Fibroblast of pulmonary artery (primary cell): ENCODE data around the gene MAP7.
A peak's percentile ranks its signal among the peaks of the same experiment; 100 is the strongest.
"Not testable (repeated sequence)": the region's sequence is repeated elsewhere in the genome, so short reads cannot be mapped to it uniquely, and the experiment has no call there.

Experiments used
- DNase-seq: peaks from one replicate; pipeline ENCODE4 v3.0.0-alpha.2; 2010; ENCODE audit warnings: low read depth
- H3K4me3 ChIP-seq: replicated peaks from 2 replicates; pipeline ENCODE4 v1.5.1; 2011; ENCODE audit warnings: low read depth, mild to moderate bottlenecking, control low read depth, low read length, moderate library complexity
- TF ChIP-seq, protein P1 (sequence below): IDR thresholded peaks from 2 replicates; pipeline ENCODE4 v1.5.1; 2011; ENCODE audit warnings: mild to moderate bottlenecking, control low read depth, low read length, inconsistent platforms; ENCODE audit errors: missing control alignments

The MAP7 gene

GRCh38 chr6:136382676-136383252 lies 167.5 kb downstream of the MAP7 start:
- TF ChIP-seq, protein P1, sequence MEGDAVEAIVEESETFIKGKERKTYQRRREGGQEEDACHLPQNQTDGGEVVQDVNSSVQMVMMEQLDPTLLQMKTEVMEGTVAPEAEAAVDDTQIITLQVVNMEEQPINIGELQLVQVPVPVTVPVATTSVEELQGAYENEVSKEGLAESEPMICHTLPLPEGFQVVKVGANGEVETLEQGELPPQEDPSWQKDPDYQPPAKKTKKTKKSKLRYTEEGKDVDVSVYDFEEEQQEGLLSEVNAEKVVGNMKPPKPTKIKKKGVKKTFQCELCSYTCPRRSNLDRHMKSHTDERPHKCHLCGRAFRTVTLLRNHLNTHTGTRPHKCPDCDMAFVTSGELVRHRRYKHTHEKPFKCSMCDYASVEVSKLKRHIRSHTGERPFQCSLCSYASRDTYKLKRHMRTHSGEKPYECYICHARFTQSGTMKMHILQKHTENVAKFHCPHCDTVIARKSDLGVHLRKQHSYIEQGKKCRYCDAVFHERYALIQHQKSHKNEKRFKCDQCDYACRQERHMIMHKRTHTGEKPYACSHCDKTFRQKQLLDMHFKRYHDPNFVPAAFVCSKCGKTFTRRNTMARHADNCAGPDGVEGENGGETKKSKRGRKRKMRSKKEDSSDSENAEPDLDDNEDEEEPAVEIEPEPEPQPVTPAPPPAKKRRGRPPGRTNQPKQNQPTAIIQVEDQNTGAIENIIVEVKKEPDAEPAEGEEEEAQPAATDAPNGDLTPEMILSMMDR: no peak
- no peak for DNase-seq
- H3K4me3 ChIP-seq: no peak overlapping the region

DNA sequence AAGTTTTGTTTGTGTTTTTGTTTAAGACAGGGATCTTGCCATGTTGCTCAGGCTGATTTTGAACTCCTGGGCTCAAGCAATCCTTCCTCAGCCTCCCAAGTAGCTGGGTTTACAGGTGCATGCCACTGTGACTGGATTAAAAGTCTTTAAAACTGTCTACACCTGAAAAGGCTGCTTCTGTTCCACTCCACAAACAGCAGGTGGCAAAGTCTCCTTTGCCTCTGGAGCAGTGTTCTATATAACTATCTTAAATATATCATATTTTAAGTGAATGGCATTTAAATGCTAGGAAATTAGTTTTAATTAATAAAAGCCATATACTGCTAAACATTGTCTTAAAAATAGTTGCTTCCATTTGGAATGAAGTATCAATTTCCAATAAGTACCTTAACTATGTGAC lies 171.3 kb downstream of the MAP7 start:
- no peak for DNase-seq
- no peak overlapping the region for H3K4me3 ChIP-seq
- TF ChIP-seq, protein P1: peak; percentile 1

GRCh38 chr6:136375836-136376235 lies 174.4 kb downstream of the MAP7 start:
- not testable (repeated sequence) for DNase-seq, H3K4me3 ChIP-seq

- DNase-seq: peak; percentile 10
- TF ChIP-seq, protein P1: no peak
Measured at GRCh38 chr6:136371959-136372358, 178.3 kb downstream of the MAP7 start.

GRCh38 chr6:136370988-136371728 lies 179.1 kb downstream of the MAP7 start:
- DNase-seq: no peak
- H3K4me3 ChIP-seq: no peak overlapping the region
- TF ChIP-seq, protein P1: no peak

More at GRCh38 chr6:136371959-136372358, 178.3 kb downstream of the MAP7 start:
- no peak overlapping the region for H3K4me3 ChIP-seq

DNA sequence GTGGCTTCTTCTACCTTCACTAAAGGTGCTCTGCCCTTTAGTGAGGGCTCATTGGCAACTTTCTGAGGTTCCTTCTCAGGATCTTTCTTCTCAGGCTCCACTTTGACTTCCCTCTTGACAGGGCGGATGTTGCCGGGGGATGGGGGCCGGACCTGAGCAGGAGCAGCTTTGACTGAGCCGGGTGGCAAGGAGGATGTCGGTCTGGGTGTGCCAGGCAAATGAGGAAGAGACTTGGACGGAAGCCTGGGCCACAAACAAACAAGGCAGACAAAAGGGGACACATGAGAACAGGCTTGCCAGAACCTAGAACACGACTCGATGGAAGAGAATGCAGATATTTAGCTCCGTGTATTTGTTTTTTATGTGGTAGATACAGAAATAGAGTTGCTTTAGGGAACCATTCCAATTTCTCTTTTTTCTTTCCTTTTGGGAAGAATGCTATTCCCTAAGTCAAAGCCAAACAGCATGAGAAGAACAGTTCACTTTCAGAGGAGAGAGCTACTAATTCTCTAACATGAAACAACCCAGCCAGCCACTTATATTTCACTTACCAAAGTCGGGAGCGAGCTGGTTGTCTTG lies 184.4 kb downstream of the MAP7 start:
- no peak overlapping the region for H3K4me3 ChIP-seq
- no peak for DNase-seq
- TF ChIP-seq, protein P1: no peak

GRCh38 chr6:136362421-136363356 lies 187.5 kb downstream of the MAP7 start:
- H3K4me3 ChIP-seq: no peak overlapping the region
- no peak for DNase-seq
- TF ChIP-seq, protein P1: no peak
